Pancreas (tissue), 10 donors: ENCODE results near the gene NCBP1. TPM values are rescaled to one million over a fixed set of nuclear protein-coding genes. Genes with fewer than 3 reads are reported as not detected.
"Not testable (repeated sequence)": the region's sequence is repeated elsewhere in the genome, so short reads cannot be mapped to it uniquely, and the experiment has no call there.

Experiments used
- ATAC-seq, 4 donors: fragments of 200-7000 bp; cut with Tn5 transposase; one replicate each; pipeline versions ENCODE4 v1.8.0 to v1.9.1; 2020; ENCODE audit warnings: mild to moderate bottlenecking in 4 of 4, moderate library complexity in 4 of 4
- DNase-seq, 6 donors: peaks; one replicate each; pipeline ENCODE4 v3.0.0-alpha.2; 2020
- FAIRE-seq: peaks from 2 replicates; lab custom pipeline; 2012; peaks lifted over from hg19 to GRCh38; lab: Jason Lieb, UNC
- H3K27ac ChIP-seq, 4 donors: fragments of 200-600 bp; sonication (generic); 1 replicate in 3 of 4; 2 replicates in 1 of 4; pipeline versions ENCODE4 v1.5.0 to v1.8.0; 2020
- H3K27me3 ChIP-seq, 4 donors: fragments of 200-600 bp; one replicate each; pipeline ENCODE4 v1.8.0; 2021
- H3K36me3 ChIP-seq, 3 donors: fragments of 200-600 bp; sonication (generic) in 1 of 3; one replicate each; pipeline versions ENCODE4 v1.5.0 to v1.8.0; 2020 to 2021
- H3K4me1 ChIP-seq, 3 donors: fragments of 200-600 bp; one replicate each; pipeline ENCODE4 v1.8.0; 2021
- H3K4me3 ChIP-seq, 4 donors: fragments of 200-600 bp; sonication (generic) in 2 of 4; one replicate each; pipeline versions ENCODE4 v1.5.0 to v1.8.0; 2020 to 2021
- H3K9me3 ChIP-seq, 4 donors: fragments of 200-600 bp; one replicate each; pipeline ENCODE4 v1.8.0; 2021
- CTCF ChIP-seq, 4 donors: fragments of 200-600 bp; sonication (generic) in 3 of 4; IDR thresholded peaks; one replicate each; pipeline versions ENCODE4 v1.5.0 to v1.8.0; 2021; ENCODE audit warnings: antibody characterized with exemption in 4 of 4
- WGBS, 2 donors: extraction: QIAGEN DNeasy Blood & Tissue Kit; methylation state at CpG; one replicate each; pipeline ENCODE4 v1.1.7; 2013; 5-methylcytosine and 5-hydroxymethylcytosine counted together
- intact Hi-C, 3 donors: fragments of 100-400 bp; cut with DNase I; formaldehyde crosslinking; loops; one replicate each; pipeline versions ENCODE4 v1.11.1 to v1.14.2; 2022
- polyA plus RNA-seq, 2 donors: library from polyadenylated mRNA; stranded (reverse); fragments of 200-250 nt; gene quantifications; one replicate each; pipeline ENCODE4 v1.2.3, GENCODE V29; 2013
- total RNA-seq, 6 donors: library from RNA; stranded (reverse); fragmentation: NEBNext Ultra II Directional in 4 of 6; extraction: Animal tissue kit (Norgen Biotek cat#: 25700) in 4 of 6; gene quantifications; one replicate each; pipeline versions ENCODE4 v1.2.1 to v1.2.4, GENCODE V29; 2021 to 2023
- donor health status: healthy with polysubstance abuse.
- donor health status: DM: no; HTN: no; CAD: no; lungs with moderate emphysema.
- donor health status: DM: no; HTN: no; CAD: no.
- donor health status: control.
- donor health status: control.
- donor health status: Bipolar disorder and iron deficiency.
- donor health status: DM: yes; HTN: yes; CAD: no.
- donor health status: DM: no; HTN: no; CAD: no.
- donor health status: DM: no; HTN: no; CAD: no.
- donor health status: DM: yes; HTN: yes; CAD: no.

The NCBP1 gene
- total RNA-seq: 10 to 100 TPM; 10.7 to 17.4 (median 11.7) TPM
- 1 to 10 TPM; 4.6 to 7.5 TPM for polyA plus RNA-seq

- ATAC-seq (peak; percentile 90 to 95 (median 90)), DNase-seq (peak; percentile 95 to 98 (median 97)), FAIRE-seq (peak; percentile 92)
- intact Hi-C loops: no loop called here
- TF ChIP-seq CTCF (IDR thresholded peaks at IDR 0.05): no peak
- Histone ChIP-seq H3K4me3 (peak within 1 kb of the TSS; percentile 72 to 93 (median 82)), H3K27ac (peak within 1 kb of the TSS; percentile 97 to 98 (median 98)), H3K27me3 (no peaks in the 10 kb centered on the region), H3K9me3 (no peaks in the 10 kb centered on the region), H3K4me1 (peaks cover 28 to 40% (median 38%) of the 10 kb centered on the region in 3 donors), H3K36me3 (no peaks in the 10 kb centered on the region)
- 0% methylated on average over 76 to 83 of the region's 83 CpGs for WGBS, 2 donors
Observed at GRCh38 chr9:97632985-97633858, at the start of gene NCBP1, which contains the start of gene TSTD2. Gene NCBP1 (plus strand): TSS chr9:97633821. CDS start chr9:97633882, 61 bp downstream. Gene TSTD2 (minus strand): TSS chr9:97633368. CDS start chr9:97627562, 5,806 bp downstream.

GRCh38 chr9:97584778-97585177, 48.8 kb upstream of the NCBP1 start:
- intact Hi-C loops, H3K4me3 ChIP-seq, H3K27me3 ChIP-seq, FAIRE-seq, ATAC-seq, DNase-seq, H3K9me3 ChIP-seq, H3K4me1 ChIP-seq, H3K36me3 ChIP-seq, H3K27ac ChIP-seq: not testable (repeated sequence)
- WGBS, 2 donors: no CpG with 5 or more reads among the region's 2 CpGs

GRCh38 chr9:97586909-97587308, 46.7 kb upstream of the NCBP1 start:
- FAIRE-seq, intact Hi-C loops: not testable (repeated sequence)
- 93 to 95% methylated on average over 7 of the region's 7 CpGs for WGBS, 2 donors

GRCh38 chr9:97591535-97591934, 42.1 kb upstream of the NCBP1 start:
- FAIRE-seq (no peak), DNase-seq (no peak), ATAC-seq (no peak)
- intact Hi-C loops: loop anchor here in 2 of 3 donors (5.0 to 10.0 kb wide), 2 partner anchors 49 to 127 kb away; no protein-coding TSS in a partner anchor
- whole genome bisulfite sequencing, 2 donors: 89 to 94% methylated on average over 6 of the region's 6 CpGs
- Histone ChIP-seq H3K9me3 (no peaks in the 10 kb centered on the region), H3K36me3 (no peaks in the 10 kb centered on the region), H3K4me3 (no peak overlapping the region), H3K4me1 (peaks cover 0 to 4% (median 0%) of the 10 kb centered on the region in 3 donors), H3K27ac (no peak overlapping the region), H3K27me3 (no peaks in the 10 kb centered on the region)
- no peak for TF ChIP-seq CTCF (IDR thresholded peaks at IDR 0.05)

More at GRCh38 chr9:97586909-97587308, 46.7 kb upstream of the NCBP1 start:
- H3K4me3 ChIP-seq, H3K9me3 ChIP-seq, H3K4me1 ChIP-seq, H3K27me3 ChIP-seq, H3K36me3 ChIP-seq, H3K27ac ChIP-seq, ATAC-seq, DNase-seq: not testable (repeated sequence)

- no peak for TF ChIP-seq CTCF (IDR thresholded peaks at IDR 0.05)
- Histone ChIP-seq H3K27me3 (no peaks in the 10 kb centered on the region), H3K4me1 (peaks cover 0 to 4% (median 0%) of the 10 kb centered on the region in 3 donors), H3K9me3 (no peaks in the 10 kb centered on the region), H3K27ac (no peak overlapping the region), H3K36me3 (no peaks in the 10 kb centered on the region), H3K4me3 (no peak overlapping the region)
- no peak for DNase-seq
- no peak for ATAC-seq
- FAIRE-seq: no peak
- intact Hi-C loops: loop anchor here in 2 of 3 donors (5.0 to 10.0 kb wide), 2 partner anchors 50 to 127 kb away; no protein-coding TSS in a partner anchor
- 91 to 94% methylated on average over 1 of the region's 1 CpG for WGBS, 2 donors
Observed at GRCh38 chr9:97592126-97592525, 41.5 kb upstream of the NCBP1 start.
